IMR-90 (cell line): ENCODE measurements around the gene TSR3. TPM values are rescaled to one million over a fixed set of nuclear protein-coding genes. Genes with fewer than 3 reads are reported as not detected.

Experiments used
- ATAC-seq: fragments of 200-7000 bp; cut with Tn5 transposase; 2 replicates; pipeline ENCODE4 v1.9.1; 2020; ENCODE audit warnings: low read depth, mild to moderate bottlenecking, moderate library complexity
- BruUV-seq: library from RNA; stranded (reverse); fragments of 400-500 nt; replicated peaks from 2 replicates; lab custom pipeline; 2021; lab: Mats Ljungman, UMichigan
- CTCF ChIA-PET: fragments of 300-600 bp; formaldehyde crosslinking; extraction: SDS; loops from one replicate; lab custom pipeline; 2021; ENCODE audit warnings: antibody characterized with exemption; lab: Yijun Ruan, JAX
- POLR2A ChIA-PET: fragments of 300-600 bp; sonication (Branson Sonifier 250); formaldehyde crosslinking; loops from one replicate; lab custom pipeline; 2022; ENCODE audit warnings: antibody characterized with exemption; ENCODE audit not compliant: unreplicated experiment; lab: Charles Lee
- DNase-seq: peaks from one replicate; pipeline ENCODE4 v3.0.0; 2013
- H2AFZ ChIP-seq: replicated peaks from 2 replicates; pipeline ENCODE3; 2013; ENCODE audit warnings: low read length, mild to moderate bottlenecking; ENCODE audit not compliant: poor library complexity
- H2AK5ac ChIP-seq: 2 replicates; pipeline ENCODE4 v1.6.1; 2013; ENCODE audit warnings: low read depth, low read length, inconsistent platforms
- H2AK9ac ChIP-seq: replicated peaks from 2 replicates; pipeline ENCODE3; 2013; ENCODE audit warnings: mild to moderate bottlenecking, low read depth, low read length, moderate library complexity; ENCODE audit not compliant: poor library complexity
- H2BK120ac ChIP-seq: 2 replicates; pipeline ENCODE4 v1.6.1; 2013; ENCODE audit warnings: low read depth, low read length, inconsistent platforms
- H2BK15ac ChIP-seq: 3 replicates; pipeline ENCODE4 v1.6.1; 2013; ENCODE audit warnings: low read depth, low read length, inconsistent platforms
- H2BK20ac ChIP-seq: 2 replicates; pipeline ENCODE4 v1.6.1; 2013; ENCODE audit warnings: low read depth, mild to moderate bottlenecking, inconsistent platforms, low read length, moderate library complexity
- H2BK5ac ChIP-seq: 2 replicates; pipeline ENCODE4 v1.6.1; 2013; ENCODE audit warnings: mild to moderate bottlenecking, low read depth, low read length, inconsistent platforms; ENCODE audit not compliant: poor library complexity, severe bottlenecking
- H3K14ac ChIP-seq: replicated peaks from 2 replicates; pipeline ENCODE4 v1.6.1; 2013; ENCODE audit warnings: low read depth, low read length, inconsistent platforms
- H3K18ac ChIP-seq: 2 replicates; pipeline ENCODE4 v1.6.1; 2013; ENCODE audit warnings: low read depth, low read length, control low read depth
- H3K23ac ChIP-seq: 2 replicates; pipeline ENCODE4 v1.6.1; 2013; ENCODE audit warnings: low read depth, low read length, inconsistent platforms
- H3K27ac ChIP-seq: 2 replicates; pipeline ENCODE4 v1.5.1; 2013; ENCODE audit warnings: mild to moderate bottlenecking, control low read depth, low read length; ENCODE audit not compliant: insufficient read depth
- H3K27me3 ChIP-seq: 2 replicates; pipeline ENCODE4 v1.6.1; 2013; ENCODE audit warnings: low read length; ENCODE audit not compliant: control insufficient read depth, insufficient read depth
- H3K36me3 ChIP-seq: 2 replicates; pipeline ENCODE4 v1.6.1; 2013; ENCODE audit warnings: low read length, mixed read lengths; ENCODE audit not compliant: control insufficient read depth, insufficient read depth
- H3K4ac ChIP-seq: 2 replicates; pipeline ENCODE4 v1.6.1; 2013; ENCODE audit warnings: low read depth, low read length, inconsistent platforms
- H3K4me1 ChIP-seq: 2 replicates; pipeline ENCODE4 v1.6.1; 2013; ENCODE audit warnings: low read length, mixed read lengths; ENCODE audit not compliant: control insufficient read depth, insufficient read depth
- H3K4me2 ChIP-seq: 2 replicates; pipeline ENCODE4 v1.6.1; 2013; ENCODE audit warnings: low read depth, mild to moderate bottlenecking, control low read depth, low read length, moderate library complexity
- H3K4me3 ChIP-seq: 2 replicates; pipeline ENCODE4 v1.5.1; 2013; ENCODE audit warnings: low read depth, mild to moderate bottlenecking, control low read depth, low read length, moderate library complexity; ENCODE audit not compliant: insufficient read depth
- H3K56ac ChIP-seq: 2 replicates; pipeline ENCODE4 v1.6.1; 2013; ENCODE audit warnings: low read length, inconsistent platforms; ENCODE audit not compliant: insufficient read depth; ENCODE audit errors: extremely low read depth
- H3K79me1 ChIP-seq, 2 experiments: 2 replicates each; pipeline ENCODE4 v1.6.1; 2013; ENCODE audit warnings: low read length in 2 of 2, inconsistent platforms in 1 of 2, low read depth in 1 of 2
- H3K9ac ChIP-seq: 2 replicates; pipeline ENCODE4 v1.6.1; 2013; ENCODE audit warnings: low read depth, low read length, control low read depth
- H3K9me1 ChIP-seq: 2 replicates; pipeline ENCODE4 v1.6.1; 2013; ENCODE audit warnings: low read length, inconsistent platforms; ENCODE audit not compliant: insufficient read depth
- H3K9me3 ChIP-seq: 2 replicates; pipeline ENCODE4 v1.6.1; 2013; ENCODE audit warnings: low read length; ENCODE audit not compliant: control insufficient read depth, insufficient read depth
- H4K20me1 ChIP-seq: 2 replicates; pipeline ENCODE4 v1.6.1; 2013; ENCODE audit warnings: low read length, inconsistent platforms; ENCODE audit not compliant: insufficient read depth
- H4K5ac ChIP-seq: 2 replicates; pipeline ENCODE4 v1.6.1; 2013; ENCODE audit warnings: mild to moderate bottlenecking, low read depth, low read length, control low read depth
- H4K8ac ChIP-seq, 2 experiments: 2 replicates each; pipeline ENCODE4 v1.6.1; 2013; ENCODE audit warnings: low read depth in 2 of 2, low read length in 2 of 2, control low read depth in 1 of 2, inconsistent platforms in 1 of 2
- H4K91ac ChIP-seq: 2 replicates; pipeline ENCODE4 v1.6.1; 2013; ENCODE audit warnings: low read depth, low read length, inconsistent platforms; ENCODE audit not compliant: insufficient read depth
- BHLHE40 ChIP-seq: fragments of 150-350 bp; IDR thresholded peaks from 2 replicates; pipeline ENCODE4 v1.6.1; 2016; ENCODE audit warnings: mild to moderate bottlenecking, low read depth, low read length
- CEBPB ChIP-seq: IDR thresholded peaks from 2 replicates; pipeline ENCODE4 v1.6.1; 2012; ENCODE audit warnings: low read depth, low read length, improper control_type of control experiment
- CHD1 ChIP-seq: IDR thresholded peaks from 2 replicates; pipeline ENCODE4 v1.6.1; 2012; ENCODE audit warnings: low read depth, low read length, improper control_type of control experiment
- CTCF ChIP-seq: conservative IDR thresholded peaks from 2 replicates; pipeline ENCODE4 v1.5.1; 2012; ENCODE audit warnings: mild to moderate bottlenecking, low read depth, low read length, improper control_type of control experiment
- ELK1 ChIP-seq: fragments of 150-350 bp; IDR thresholded peaks from 2 replicates; pipeline ENCODE4 v1.6.1; 2016; ENCODE audit warnings: low read depth, mild to moderate bottlenecking, low read length, moderate library complexity, borderline replicate concordance
- FOS ChIP-seq: fragments of 150-350 bp; IDR thresholded peaks from 2 replicates; pipeline ENCODE4 v1.6.1; 2016; ENCODE audit warnings: low read depth, low read length
- MAFK ChIP-seq: IDR thresholded peaks from 2 replicates; pipeline ENCODE4 v1.6.1; 2012; ENCODE audit warnings: low read depth, low read length, improper control_type of control experiment
- MAZ ChIP-seq: IDR thresholded peaks from 2 replicates; pipeline ENCODE4 v1.6.1; 2012; ENCODE audit warnings: low read depth, mild to moderate bottlenecking, low read length, improper control_type of control experiment, moderate library complexity, borderline replicate concordance
- MXI1 ChIP-seq: IDR thresholded peaks from 2 replicates; pipeline ENCODE4 v1.6.1; 2012; ENCODE audit warnings: low read depth, mild to moderate bottlenecking, low read length, moderate library complexity, borderline replicate concordance
- NFE2L2 ChIP-seq: fragments of 150-350 bp; IDR thresholded peaks from 2 replicates; pipeline ENCODE4 v1.6.1; 2016; ENCODE audit warnings: low read depth, mild to moderate bottlenecking, low read length
- POLR2A ChIP-seq: IDR thresholded peaks from 2 replicates; pipeline ENCODE4 v1.6.1; 2012; ENCODE audit warnings: mild to moderate bottlenecking, low read depth, low read length
- RAD21 ChIP-seq: IDR thresholded peaks from 2 replicates; pipeline ENCODE4 v1.6.1; 2012; ENCODE audit warnings: low read length, improper control_type of control experiment
- RCOR1 ChIP-seq: IDR thresholded peaks from 2 replicates; pipeline ENCODE4 v1.6.1; 2012; ENCODE audit warnings: mild to moderate bottlenecking, low read length, improper control_type of control experiment; ENCODE audit not compliant: insufficient replicate concordance
- RFX5 ChIP-seq: IDR thresholded peaks from 2 replicates; pipeline ENCODE4 v1.8.0; 2012; ENCODE audit warnings: low read depth, mild to moderate bottlenecking, low read length, moderate library complexity
- SMC3 ChIP-seq: fragments of 150-350 bp; IDR thresholded peaks from 2 replicates; pipeline ENCODE4 v1.6.1; 2016; ENCODE audit warnings: low read depth, mild to moderate bottlenecking, antibody characterized with exemption, low read length, moderate library complexity
- USF2 ChIP-seq: fragments of 150-350 bp; IDR thresholded peaks from 2 replicates; pipeline ENCODE4 v1.6.1; 2017; ENCODE audit warnings: mild to moderate bottlenecking, antibody characterized with exemption, low read length, low read depth
- WGBS, 2 experiments: methylation state at CpG; one replicate each; pipeline versions ENCODE4 v1.1.5 to v1.1.7; 2013; ENCODE audit warnings: missing lambda C conversion rate in 2 of 2; ENCODE audit not compliant: insufficient read length in 1 of 2; ENCODE audit errors: extremely low coverage in 2 of 2; 5-methylcytosine and 5-hydroxymethylcytosine counted together
- dilution Hi-C: fragments of 300-500 bp; cut with HindIII; formaldehyde crosslinking; loops from one replicate; pipeline ENCODE4 v1.14.3; 2018; ENCODE audit warnings: low sequenced_read_pairs; ENCODE audit not compliant: unreplicated experiment
- in situ Hi-C: fragments of 300-500 bp; cut with MboI; formaldehyde crosslinking; loops from 3 replicates; pipeline ENCODE4 v1.14.3; 2019; ENCODE audit warnings: low sequenced_read_pairs, inconsistent platforms, mixed read lengths
- intact Hi-C: fragments of 100-400 bp; cut with micrococcal nuclease; formaldehyde crosslinking; loops from 2 replicates; pipeline ENCODE4 v1.10.0; 2022
- polyA plus RNA-seq, 3 experiments: library from polyadenylated mRNA; depleted of rRNA; stranded (reverse); fragments of >200 nt; gene quantifications; 2 replicates each; pipeline ENCODE4 v1.2.3, GENCODE V29; 2012; ENCODE audit warnings: low replicate concordance in 1 of 3
- total RNA-seq: library from RNA; depleted of rRNA; stranded (reverse); fragments of >200 nt; gene quantifications from 2 replicates; pipeline ENCODE4 v1.2.3, GENCODE V29; 2012

The TSR3 gene
- total and polyA plus RNA-seq, 2 of the 4 experiments (the other 2 are of a cell fraction), result 38.0 to 52.9 TPM

GRCh38 chr16:1375741-1376410 is 24.2 kb upstream of the TSR3 start:
- in situ Hi-C loops (no loop called here), dilution Hi-C loops (no loop called here)
- POLR2A ChIA-PET, result no interaction called here

More at GRCh38 chr16:1375741-1376410, 24.2 kb upstream of the TSR3 start:
- Histone ChIP-seq H4K5ac (no peak overlapping the region), H3K36me3 (peaks cover 22% of the 10 kb centered on the region), H4K91ac (no peak overlapping the region), H3K9me1 (0 out of 2 replicates have a peak, but pooled peaks cover 6% of the 10 kb centered on the region), H2AFZ (no peak overlapping the region), H4K8ac (no peak overlapping the region), H3K14ac (no peak overlapping the region), H3K4ac (no peak overlapping the region), H2AK5ac (no peak overlapping the region), H3K4me3 (no peak overlapping the region), H2BK5ac (no peak overlapping the region), H3K9me3 (no peaks in the 10 kb centered on the region), H4K20me1 (no peaks in the 10 kb centered on the region; the same call in 1 of the 2 replicates), H3K23ac (no peak overlapping the region), H3K4me2 (no peak overlapping the region), H3K4me1 (peaks cover 11% of the 10 kb centered on the region), H2AK9ac (peak overlapping the region; percentile 61), H3K56ac (no peak overlapping the region), H2BK15ac (no peak overlapping the region), H3K79me1 (peaks cover 9 to 33% of the 10 kb centered on the region in 2 experiments), H3K27me3 (no peaks in the 10 kb centered on the region), H2BK120ac (no peak overlapping the region), H2BK20ac (no peak overlapping the region), H3K18ac (no peak overlapping the region), H3K27ac (no peak overlapping the region), H3K9ac (no peak overlapping the region)
- CTCF ChIA-PET, result no interaction called here
- DNase-seq (no peak), ATAC-seq (no peak)
- no peak for TF ChIP-seq ELK1
- no peak for TF ChIP-seq MAZ
- no peak for TF ChIP-seq RCOR1
- TF ChIP-seq CHD1, result no peak
- no peak for TF ChIP-seq CEBPB
- TF ChIP-seq MXI1, result no peak
- no peak for TF ChIP-seq SMC3
- no peak for TF ChIP-seq POLR2A
- no peak for TF ChIP-seq RAD21
- TF ChIP-seq RFX5, result no peak
- TF ChIP-seq MAFK, result no peak
- no peak for TF ChIP-seq USF2
- no peak for TF ChIP-seq CTCF
- TF ChIP-seq FOS, result no peak
- no peak for TF ChIP-seq NFE2L2
- no peak for TF ChIP-seq BHLHE40
- 86% methylated on average over 9 of the region's 19 CpGs; no CpG with 5 or more reads in 1 of the 2 experiments for WGBS, 2 experiments
- BruUV-seq, result no TSS peak
- intact Hi-C loops, result no loop called here
